Stimulated activated CD8-positive, alpha-beta memory T cell treated with anti-CD3 and anti-CD28 coated beads, Interleukin-15, amount 100 ng/mL, for 48 hours (primary cell): ENCODE measurements around the gene SHF.

ENCODE experiments used
- DNase-seq, 2 donors: peaks; one replicate each; pipeline ENCODE4 v3.0.0-alpha.2; 2020; ENCODE audit warnings: low read depth in 2 of 2

SHF gene

DNA sequence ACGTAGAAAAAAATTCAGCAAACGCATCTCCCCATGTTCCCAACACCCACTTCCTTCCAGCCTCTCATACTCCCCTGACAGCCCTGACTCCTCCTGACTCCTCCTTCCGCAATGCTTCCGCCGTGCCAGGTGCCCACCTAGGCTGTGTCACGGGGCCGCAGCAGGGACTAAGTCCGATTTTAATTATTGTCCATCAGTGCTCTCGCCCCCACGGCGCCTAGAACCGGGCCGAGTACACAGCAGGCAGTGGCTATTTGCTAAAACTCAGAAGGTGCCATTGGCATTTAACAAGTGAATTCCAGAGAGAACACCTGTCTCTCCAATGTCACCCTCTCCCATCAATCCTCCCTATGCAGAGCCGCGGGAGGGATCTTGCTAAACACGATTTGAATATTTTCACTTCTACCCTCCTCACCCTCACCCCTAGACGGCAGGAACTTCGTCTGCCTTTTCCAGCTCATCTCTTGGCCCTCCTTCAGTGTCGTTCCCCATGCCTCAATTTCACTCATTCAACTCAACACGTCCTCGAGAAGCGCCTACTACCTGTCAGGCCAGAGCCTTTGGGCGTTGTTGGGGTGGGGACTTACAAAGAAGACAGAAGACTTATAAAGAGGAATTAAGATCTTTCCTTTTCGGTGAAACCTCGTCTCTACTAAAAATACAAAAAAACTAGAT, 11.5 kb upstream of the SHF start:
- no peak for DNase-seq

DNA sequence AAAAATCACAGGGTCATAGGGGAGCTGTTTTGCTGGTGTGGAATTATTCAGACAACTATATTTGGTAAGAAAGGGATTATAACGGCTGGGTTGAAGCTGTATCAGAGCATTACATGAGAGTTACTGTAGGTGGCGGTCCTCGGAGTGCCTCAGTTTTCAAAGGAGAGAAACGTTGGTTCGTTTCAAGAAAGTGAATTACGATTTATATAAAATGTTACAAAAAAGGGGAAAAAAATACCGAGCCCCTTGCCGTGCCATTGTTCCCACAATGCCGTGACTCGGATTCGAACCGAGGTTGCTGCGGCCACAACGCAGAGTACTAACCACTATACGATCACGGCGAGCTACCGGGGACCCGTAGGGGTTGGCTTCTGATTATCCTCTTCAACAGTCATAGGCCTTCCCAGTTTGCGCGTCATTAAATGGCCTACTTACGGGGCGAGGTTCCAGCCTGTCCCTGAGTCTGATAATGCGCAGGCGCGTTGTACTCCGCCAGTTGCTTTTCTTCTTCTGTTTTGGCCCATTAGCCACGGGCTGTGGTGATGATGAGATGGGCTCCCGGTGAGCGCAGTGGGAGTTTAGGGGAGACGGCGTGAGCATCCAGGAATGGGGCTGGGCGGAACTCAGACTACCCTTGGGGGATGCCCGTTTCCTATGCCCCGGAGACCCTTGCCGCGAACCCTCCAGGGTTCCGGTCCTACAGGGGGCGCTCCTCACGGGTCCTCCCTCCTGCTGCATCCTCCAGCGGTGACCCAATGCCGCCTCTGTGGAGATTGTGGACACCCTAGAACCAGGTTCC, 10.8 kb upstream of the SHF start:
- peak; percentile 79 to 87 for DNase-seq

GRCh38 chr15:45197512-45197911, 9.7 kb upstream of the SHF start:
- no peak for DNase-seq

DNA sequence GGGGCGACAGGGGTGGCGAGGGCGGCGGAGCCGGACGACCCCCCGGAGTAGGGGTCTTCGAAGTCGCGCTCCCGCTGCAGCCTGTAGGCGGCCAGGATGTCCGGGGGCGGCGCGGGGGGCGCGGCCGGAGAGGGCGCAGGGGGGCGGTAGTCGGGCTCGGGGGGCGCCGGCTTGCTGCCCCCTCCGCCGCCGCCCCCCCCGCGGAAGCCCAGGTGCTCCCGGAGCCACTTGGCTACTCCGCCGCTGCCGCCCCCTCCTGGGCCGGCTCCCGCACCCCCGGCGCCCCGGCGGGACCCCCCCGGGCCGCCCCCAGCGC, 230 bp downstream of the SHF start:
- DNase-seq, result no peak

DNA sequence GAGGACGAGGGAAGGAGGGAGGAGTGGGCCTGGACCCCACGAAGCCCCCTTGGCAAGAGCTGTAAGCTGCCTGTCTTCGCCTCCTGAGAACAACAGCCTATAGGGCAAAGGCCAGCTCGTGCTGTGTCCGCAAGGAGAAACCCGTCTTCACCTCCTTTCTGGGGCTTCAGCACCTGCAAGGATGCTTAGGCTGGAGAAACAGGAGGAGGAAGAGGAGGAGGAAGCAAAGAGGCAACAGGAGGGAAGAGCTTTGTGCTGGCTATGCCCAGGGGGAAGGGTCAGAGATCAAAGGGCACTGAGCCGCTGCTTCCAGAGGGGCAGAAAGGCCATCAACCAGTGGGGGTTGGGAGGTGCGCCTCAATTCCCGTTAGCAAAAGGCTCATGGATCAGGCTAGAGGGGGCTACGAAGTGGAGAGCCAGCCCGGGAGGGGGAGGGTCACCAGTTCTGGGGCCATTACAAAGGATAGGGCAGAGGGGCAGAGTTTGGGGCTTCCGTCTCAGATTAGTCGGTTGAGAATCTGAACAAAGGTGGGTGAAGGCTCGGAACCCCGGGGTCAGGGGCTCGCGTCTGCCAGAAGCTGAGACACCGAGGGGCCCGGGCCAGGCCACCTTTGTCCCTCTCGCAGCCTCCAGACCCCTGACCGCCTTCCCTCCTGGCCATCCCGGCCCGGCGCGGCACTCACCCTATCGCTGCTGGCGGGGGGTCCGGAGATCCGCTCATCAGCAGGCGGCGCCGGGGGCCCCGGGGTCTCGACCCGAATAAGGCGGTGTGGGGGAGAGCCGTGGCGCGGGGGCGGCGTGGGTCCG, 792 bp downstream of the SHF start:
- no peak for DNase-seq

- no peak for DNase-seq
Observed at GRCh38 chr15:45185903-45186770, 1.6 kb downstream of the SHF start.

- DNase-seq, result no peak
Observed at GRCh38 chr15:45185069-45185779, 2.5 kb downstream of the SHF start.

DNA sequence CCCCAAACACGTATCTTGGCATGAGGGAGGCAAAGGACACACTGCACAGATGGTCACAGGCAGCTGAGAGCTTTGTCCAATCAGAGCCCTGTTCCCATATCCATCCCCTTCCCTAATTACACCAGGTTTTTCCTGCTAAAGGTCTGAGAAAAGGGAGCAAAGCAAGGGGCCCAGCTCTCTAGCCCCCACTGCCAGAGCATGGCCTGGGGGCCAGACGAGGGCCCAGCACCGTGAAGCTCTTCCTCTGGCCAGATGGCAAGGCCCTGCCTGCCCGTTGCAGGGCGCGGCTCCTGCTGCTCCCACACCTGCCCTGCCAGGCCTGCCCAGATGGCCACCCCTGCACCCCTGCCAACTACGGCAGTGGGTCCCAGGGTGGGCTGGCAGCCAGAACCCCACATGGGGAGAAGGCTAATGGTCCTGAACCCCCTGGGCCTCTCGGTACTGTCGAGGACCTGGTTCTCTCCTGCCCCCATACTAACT, 3.2 kb downstream of the SHF start:
- no peak for DNase-seq

GRCh38 chr15:45183511-45183910, 4.3 kb downstream of the SHF start:
- DNase-seq, result no peak

- DNase-seq, result no peak
Observed at GRCh38 chr15:45182996-45183395, 4.8 kb downstream of the SHF start.

- DNase-seq, result no peak
Observed at GRCh38 chr15:45181491-45182285, 6.1 kb downstream of the SHF start.

DNA sequence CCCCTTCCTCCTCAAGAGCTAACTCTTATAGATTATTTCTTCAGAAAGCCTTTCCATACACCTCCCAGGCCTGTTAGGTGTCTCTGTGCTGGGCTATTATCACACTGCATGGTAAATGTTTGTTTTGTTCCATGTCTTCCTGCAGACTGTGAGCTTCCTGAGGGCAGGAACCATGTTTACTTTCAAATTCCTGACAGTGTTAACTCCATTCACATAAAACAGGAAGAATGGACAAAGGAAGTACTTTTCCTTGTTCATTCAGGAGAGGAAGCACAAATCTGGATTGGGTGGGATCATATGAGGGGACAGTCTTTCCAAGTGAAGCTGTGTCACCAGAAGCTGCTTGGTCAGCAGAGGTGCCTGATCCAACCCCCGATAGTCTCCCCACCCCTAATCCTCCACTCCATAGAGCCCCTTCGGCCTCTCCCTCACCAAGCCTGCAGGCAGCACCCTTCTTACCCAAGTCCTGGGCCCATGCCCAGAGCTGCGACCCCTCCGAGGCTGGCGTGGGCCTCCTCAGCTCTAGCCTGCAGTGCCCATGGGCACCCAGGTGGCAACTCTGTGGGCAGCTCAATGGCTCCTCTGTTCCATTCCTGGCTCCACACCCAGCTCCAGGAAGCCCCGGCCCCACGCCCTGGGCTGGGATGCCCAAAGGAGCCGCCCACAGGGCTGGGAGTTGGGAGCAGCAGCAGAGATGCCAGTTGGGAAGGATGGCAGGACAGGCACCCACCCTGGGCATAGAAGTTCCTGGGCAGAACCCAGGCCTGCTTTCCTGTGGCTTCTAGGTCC, 6.9 kb downstream of the SHF start:
- DNase-seq, result no peak

DNA sequence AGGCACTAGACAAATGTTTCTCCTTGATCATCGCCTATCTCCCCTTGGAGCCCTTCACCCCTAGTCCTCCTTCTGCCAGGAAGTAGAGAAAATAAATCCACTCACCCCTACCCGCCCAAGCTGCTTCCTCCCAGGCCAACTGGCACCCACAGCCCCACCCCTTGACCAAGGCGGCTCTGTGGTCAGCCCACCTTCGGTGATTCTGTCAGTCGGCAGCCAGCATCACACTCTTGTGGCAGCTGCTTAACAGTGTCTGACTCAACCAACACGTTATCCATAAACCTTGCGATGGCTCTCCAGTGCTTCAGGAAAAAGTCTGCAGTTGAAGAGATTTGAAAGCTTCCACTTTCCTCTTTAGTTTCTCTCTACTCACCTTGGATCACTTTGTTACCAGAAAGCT, 7.6 kb downstream of the SHF start:
- DNase-seq, result no peak

DNA sequence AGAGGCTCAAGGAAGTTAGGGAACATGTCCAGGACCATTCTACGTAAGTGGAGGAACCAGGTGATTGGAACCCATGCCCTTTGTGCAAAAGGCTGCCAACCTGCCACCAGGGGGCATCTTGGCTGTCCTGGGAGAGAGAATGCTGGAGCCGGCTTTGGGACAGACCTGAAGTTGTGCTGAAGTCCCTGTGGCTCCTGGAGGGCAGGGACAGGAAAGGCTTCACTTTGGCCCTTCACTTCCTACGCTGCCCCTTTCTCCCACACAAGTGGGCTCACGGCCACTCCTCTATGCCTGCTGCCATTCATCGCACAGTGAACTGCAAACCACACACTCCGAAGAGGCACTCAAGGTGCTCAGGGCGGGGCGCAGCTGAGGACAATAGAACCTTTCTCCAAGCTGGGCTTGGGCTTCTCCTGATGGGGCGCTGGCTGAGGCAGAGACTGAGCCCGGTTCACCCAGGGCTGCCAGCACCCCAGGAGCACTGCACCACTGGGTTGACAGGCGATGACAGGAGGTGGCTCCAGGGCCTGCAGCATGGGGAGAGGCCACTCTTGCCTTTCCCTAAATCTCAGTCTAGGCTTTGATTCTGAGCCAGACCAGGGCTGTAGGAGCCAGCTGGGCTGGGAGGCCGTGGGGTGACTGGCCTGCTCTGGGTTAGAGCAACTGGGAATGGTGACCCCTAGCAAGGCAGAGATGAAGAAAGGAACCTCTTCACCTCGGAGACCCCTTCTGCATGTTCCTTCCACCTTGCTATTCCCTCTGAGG, 8.4 kb downstream of the SHF start:
- DNase-seq, result no peak

DNA sequence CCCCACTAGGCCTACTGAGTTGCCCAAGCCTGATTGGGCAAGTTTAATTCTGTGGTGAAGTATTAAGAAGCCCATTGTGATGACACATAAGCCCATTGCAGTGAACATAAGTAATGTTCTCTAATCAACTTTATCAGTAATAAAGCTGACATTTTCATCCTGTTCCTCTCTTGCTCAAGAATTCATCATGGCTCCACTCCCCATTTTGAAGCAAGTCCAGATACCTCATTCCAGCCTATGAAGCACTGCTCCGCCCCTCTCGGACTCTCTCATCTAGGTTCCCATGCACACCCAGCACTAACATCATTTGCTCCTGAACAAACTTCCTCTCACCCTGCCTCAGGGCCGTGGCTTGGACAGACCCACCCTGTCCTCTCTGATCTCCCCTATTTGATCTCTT, 10.5 kb downstream of the SHF start:
- no peak for DNase-seq

GRCh38 chr15:45174577-45174976, 13.2 kb downstream of the SHF start:
- DNase-seq, result no peak

DNA sequence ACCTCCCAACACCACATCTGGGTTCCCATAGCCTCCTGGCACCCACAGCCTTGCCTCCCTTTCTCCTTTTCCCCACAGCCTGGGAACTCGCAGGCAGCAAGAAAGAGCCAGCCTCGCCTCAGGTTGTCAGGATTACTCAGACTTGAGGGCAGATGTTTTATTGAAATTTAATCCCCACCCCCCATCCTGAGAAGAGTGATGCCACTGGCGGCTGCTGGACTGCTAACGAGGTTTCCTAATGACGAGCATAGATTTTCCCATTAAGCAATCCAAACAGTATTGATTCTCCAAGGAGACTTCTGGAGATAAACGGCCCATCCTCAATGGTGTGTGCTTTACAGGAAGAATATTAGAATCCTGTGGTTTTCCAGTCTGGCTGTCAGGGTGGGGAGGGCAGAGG, 13.7 kb downstream of the SHF start:
- DNase-seq, result no peak

GRCh38 chr15:45171912-45172311, 15.9 kb downstream of the SHF start:
- DNase-seq, result no peak
